Choroid plexus epithelial cell (primary cell): ENCODE data around the gene DAPK1.

Experiments used
- DNase-seq: peaks from one replicate; pipeline ENCODE4 v3.0.0-alpha.2; 2010; ENCODE audit warnings: low read depth
- H3K4me3 ChIP-seq: 2 replicates; pipeline ENCODE4 v1.5.1; 2011; ENCODE audit warnings: low read depth, mild to moderate bottlenecking, control low read depth, low read length, moderate library complexity
- TF ChIP-seq, protein P1 (sequence below): conservative IDR thresholded peaks from 2 replicates; pipeline ENCODE4 v1.5.1; 2011; ENCODE audit warnings: low read depth, mild to moderate bottlenecking, control low read depth, inconsistent platforms, low read length, moderate library complexity

The DAPK1 gene

DNA sequence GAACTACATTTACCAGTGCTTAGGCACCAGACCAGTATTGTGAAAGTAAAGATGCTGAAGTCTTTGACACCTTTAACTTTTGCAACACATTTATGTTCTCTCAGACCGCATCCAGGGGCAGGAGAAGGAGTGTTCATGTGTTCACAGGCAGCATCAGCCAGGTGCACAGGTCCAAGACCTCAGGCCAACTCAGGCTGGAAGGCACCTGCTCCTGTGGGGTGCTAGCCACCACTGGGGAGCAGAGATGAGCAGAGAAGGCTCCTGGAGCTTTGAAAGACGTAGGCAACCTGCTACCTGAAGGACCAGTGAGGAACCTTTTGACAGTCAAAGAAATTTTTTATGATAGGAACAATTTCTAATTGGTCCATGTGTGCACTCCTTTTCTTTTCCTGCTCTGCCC, 35.6 kb downstream of the DAPK1 start:
- TF ChIP-seq, protein P1, sequence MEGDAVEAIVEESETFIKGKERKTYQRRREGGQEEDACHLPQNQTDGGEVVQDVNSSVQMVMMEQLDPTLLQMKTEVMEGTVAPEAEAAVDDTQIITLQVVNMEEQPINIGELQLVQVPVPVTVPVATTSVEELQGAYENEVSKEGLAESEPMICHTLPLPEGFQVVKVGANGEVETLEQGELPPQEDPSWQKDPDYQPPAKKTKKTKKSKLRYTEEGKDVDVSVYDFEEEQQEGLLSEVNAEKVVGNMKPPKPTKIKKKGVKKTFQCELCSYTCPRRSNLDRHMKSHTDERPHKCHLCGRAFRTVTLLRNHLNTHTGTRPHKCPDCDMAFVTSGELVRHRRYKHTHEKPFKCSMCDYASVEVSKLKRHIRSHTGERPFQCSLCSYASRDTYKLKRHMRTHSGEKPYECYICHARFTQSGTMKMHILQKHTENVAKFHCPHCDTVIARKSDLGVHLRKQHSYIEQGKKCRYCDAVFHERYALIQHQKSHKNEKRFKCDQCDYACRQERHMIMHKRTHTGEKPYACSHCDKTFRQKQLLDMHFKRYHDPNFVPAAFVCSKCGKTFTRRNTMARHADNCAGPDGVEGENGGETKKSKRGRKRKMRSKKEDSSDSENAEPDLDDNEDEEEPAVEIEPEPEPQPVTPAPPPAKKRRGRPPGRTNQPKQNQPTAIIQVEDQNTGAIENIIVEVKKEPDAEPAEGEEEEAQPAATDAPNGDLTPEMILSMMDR: no peak
- no peak overlapping the region for H3K4me3 ChIP-seq
- no peak for DNase-seq

DNA sequence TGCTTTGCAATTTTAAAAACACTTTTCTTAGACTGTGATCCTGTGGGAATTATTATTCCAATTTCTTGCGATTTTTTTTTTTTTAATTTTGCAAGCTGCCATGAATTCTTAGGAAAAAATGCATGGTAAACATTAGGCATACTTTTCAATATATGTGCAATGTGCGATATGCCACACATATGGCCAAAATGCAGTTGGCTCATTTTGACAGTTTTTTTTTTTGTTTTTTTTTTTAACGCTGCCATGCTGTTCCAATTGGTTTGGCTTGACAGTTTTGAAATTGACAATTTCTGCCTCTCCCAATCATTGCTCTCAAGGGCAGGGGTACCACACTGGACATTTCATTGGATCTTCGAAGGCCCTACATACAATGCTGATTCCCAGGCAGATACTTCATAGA, 36.4 kb downstream of the DAPK1 start:
- no peak overlapping the region for H3K4me3 ChIP-seq
- no peak for DNase-seq
- TF ChIP-seq, protein P1: no peak

DNA sequence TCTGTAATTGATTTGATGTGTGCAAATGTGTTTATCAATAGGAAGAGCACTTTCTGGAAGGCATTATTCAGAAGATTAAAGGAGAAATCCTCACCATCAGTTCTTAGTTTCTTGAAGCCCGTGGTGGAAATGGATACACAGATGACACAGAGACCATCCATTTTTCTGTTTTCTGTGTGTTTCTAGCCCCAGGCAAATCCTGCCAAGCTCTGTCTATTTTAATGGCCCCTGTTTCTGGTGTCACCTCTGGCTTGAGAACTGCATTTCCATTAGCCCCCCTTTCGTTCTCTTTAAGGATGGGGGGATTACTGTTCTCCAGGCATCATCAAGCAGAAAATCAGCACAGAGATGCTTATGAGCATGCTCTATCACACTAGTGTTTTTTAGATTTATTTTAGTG, 37.3 kb downstream of the DAPK1 start:
- no peak for DNase-seq
- TF ChIP-seq, protein P1: no peak

DNA sequence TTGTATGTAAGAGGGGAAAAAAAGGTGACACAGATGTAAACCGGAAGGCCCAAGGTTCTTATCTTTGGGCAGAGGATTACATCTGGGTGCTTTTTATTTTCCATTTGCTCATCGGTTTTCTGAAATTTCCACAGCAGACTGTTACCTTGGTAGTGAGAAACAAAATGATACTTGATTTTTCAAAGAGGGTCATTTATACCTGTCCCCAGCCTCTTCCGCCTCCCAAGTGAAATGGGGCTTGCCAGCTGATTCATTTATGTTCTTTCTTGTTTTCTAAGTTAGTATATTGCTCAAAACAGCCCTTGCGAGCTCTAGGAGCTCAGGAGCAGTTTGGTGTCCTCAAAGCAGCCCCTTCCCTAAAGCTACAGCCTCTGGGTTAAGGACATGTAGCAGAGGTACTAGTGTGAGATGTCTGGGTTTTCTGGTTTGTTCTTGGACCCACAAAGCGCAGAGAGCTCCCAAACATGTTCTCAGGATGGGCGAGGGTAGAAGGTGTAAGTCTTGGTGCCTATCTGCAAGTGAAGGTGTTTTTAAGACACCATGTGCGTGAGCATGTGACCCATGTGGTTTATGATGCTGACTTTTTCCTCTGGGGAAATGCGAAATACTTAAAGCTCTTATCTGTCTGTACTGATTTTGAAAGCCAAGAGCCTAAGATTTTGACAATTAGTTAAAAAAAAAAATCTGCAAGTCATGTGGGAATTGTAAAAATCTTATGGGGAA, 38.3 kb downstream of the DAPK1 start:
- TF ChIP-seq, protein P1: no peak
- peak; percentile 40 for DNase-seq
- H3K4me3 ChIP-seq: no peak overlapping the region

More for the DNA sequence above, 37.3 kb downstream of the DAPK1 start:
- no peak overlapping the region for H3K4me3 ChIP-seq

DNA sequence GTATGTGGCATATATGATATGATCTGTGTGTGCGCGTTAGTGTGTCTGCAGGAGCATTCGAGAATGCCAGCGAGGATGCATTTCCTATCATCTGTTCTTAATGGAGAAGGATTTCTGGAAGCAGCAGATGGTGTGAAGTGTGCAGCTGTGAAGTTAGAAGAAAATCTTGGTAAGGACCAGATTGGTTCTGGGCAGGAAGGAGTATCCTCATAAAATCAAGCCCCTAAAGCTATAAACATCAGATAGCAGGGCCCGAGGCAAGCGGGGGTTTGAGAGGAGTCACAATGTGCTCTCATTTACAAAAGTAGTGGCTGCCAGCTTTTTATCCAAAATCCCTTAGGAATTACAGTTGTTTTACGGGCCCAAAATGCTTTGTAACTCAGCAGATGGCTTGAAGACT, 40.0 kb downstream of the DAPK1 start:
- TF ChIP-seq, protein P1: no peak
- H3K4me3 ChIP-seq: no peak overlapping the region
- DNase-seq: no peak

DNA sequence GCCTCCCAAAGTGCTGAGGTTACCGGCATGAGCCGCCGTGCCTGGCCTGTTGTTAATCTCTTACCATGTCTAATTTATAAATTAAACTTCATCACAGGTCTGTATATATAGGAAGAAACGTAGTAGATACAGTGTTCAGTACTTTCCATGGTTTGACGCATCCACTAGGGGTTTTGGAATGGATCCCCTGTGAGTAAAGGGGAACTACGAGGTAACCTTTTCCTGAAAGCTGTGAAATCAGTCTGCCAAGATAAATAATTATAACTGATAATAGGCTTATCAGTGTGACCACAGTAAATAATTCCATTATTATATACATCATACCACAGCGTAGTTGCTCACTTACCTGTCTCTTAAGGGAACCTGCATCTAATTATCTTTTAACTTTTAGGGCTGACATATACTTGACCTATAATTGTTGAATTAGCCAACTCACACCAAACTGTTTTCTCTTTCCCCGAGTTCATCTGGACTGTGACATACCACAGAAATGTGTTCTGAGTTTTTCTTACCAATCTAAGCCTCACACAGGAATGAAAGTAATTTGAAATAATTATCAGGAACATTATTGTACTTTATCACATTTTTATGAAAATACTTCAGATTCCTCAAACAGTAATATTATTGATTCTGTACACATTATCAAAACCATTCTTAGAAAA, 42.9 kb downstream of the DAPK1 start:
- TF ChIP-seq, protein P1: no peak
- peak; percentile 58 for DNase-seq
- no peak overlapping the region for H3K4me3 ChIP-seq

DNA sequence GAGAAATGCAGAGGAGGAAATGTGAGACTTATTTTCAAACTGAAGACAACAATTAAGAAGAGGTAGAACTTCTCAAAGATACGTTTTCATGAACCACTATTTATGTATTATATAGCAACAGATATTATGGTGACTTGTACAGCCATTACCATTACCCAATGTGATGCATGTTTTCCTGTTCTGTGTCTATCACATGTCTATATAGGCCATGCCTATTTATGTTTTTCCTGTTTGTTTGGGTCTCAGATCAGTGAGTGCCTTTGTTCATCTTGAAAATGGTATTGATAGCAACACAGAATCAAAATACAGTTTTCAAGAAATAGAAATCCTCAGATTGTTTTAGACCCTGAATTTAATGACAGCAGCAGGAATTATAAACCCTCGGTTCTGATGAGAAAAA, 44.0 kb downstream of the DAPK1 start:
- H3K4me3 ChIP-seq: no peak overlapping the region
- no peak for DNase-seq
- TF ChIP-seq, protein P1: no peak
